Ureter (tissue), 1 donor: ENCODE results near the gene RAB8B. TPM values are rescaled to one million over a fixed set of nuclear protein-coding genes. Genes with fewer than 3 reads are reported as not detected.

Experiments used
- DNase-seq: peaks from one replicate; pipeline ENCODE4 v3.0.0-alpha.2; 2020; ENCODE audit warnings: low spot score
- total RNA-seq: library from RNA; stranded (reverse); gene quantifications from one replicate; pipeline ENCODE4 v1.2.4, GENCODE V29; 2023
- donor health status: DM: yes; HTN: yes; CAD: no.

The RAB8B gene
- total RNA-seq, 1 donor from 2014 or later: 54.1 TPM

DNA sequence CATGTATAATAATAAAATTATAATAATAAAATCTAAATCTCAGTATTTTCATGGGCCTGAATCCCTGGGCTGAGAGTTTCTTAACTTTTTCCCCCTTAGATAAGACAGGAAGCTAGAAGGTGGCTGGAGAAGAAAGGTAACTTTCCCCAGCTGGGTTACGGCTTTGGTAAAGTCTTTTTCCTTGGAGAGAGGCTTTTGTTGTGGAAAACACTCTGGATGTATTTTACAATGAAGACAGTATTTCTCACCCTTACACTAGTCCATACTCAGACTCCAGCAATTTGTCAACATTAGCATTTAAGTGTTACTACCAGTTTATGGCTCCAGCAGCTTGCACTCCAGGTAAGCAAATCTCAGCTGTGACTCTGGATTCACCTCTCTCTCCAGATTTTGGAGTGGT, 122.9 kb downstream of the RAB8B start:
- no peak for DNase-seq

DNA sequence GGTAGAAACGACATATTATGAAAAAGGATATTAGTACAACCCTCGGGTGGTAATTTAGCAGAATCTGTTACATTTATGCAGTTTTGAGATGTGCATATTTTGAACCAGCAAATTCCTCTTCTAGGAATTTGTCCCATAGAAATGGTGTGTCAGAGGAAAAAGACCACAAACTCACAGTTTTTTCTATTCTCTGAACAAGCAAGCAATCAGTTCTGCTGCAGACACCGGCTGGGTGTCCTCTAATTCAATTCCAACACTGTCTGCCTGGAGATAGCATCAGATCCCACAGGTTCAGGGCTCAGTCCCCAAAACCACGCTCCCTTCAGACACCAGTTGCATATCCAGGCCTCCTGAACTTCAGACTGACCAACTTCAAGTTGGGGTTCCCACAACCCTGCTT, 124.4 kb downstream of the RAB8B start:
- no peak for DNase-seq

DNA sequence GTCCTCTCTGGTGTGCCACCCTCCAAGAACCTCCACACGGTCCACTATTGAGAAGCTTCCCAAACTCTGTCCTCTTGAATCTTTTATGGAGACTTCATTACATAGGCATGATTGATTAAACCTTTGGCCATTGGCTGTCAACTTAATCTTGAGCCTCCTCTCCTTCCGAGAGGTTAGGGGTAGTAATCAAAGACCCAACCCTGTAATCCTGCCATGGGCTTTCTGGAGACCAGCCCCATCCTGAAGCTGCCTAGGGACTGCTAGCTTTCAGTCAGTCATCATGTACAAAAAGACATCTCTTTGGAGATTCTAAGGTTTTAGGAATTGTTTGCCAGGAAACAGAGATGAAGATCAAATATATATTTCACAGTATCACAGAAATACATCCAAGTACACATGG, 125.0 kb downstream of the RAB8B start:
- DNase-seq: no peak

Other genes with a start within 250 kb of the RAB8B start
- 737 TPM for gene TPM1, start 146.9 kb upstream of the RAB8B start, total RNA-seq
- 12.4 TPM for gene LACTB, start 67.7 kb upstream of the RAB8B start, total RNA-seq
- gene RPS27L, start 32.1 kb upstream of the RAB8B start, total RNA-seq: 111 TPM
- 28.4 TPM for gene APH1B, start 88.0 kb downstream of the RAB8B start, total RNA-seq
- 114 TPM for gene CA12, start 192.2 kb downstream of the RAB8B start, total RNA-seq